ENCODE data around the gene KRT2.

DNA sequence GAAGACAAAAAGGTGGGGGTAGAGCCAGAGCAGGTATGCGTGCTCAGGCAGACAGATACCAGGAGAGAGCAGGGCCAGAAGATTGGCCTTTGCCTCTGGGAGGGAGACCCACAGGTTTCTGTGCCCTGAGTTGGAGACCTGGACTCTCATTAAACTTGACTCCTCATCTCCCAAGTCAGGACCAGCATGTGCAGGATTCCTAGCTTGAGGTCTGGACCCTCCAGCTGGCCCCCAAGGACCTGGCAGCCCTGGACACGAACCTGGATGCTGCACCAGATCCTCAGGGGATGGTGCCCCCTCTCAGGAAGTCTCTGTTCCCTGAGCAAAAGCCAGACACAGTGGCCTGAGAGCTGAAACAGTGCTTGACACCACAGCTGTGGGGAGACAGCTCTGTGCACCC is 23.2 kb downstream of the KRT2 start:
- TF ChIP-seq, protein P1, sequence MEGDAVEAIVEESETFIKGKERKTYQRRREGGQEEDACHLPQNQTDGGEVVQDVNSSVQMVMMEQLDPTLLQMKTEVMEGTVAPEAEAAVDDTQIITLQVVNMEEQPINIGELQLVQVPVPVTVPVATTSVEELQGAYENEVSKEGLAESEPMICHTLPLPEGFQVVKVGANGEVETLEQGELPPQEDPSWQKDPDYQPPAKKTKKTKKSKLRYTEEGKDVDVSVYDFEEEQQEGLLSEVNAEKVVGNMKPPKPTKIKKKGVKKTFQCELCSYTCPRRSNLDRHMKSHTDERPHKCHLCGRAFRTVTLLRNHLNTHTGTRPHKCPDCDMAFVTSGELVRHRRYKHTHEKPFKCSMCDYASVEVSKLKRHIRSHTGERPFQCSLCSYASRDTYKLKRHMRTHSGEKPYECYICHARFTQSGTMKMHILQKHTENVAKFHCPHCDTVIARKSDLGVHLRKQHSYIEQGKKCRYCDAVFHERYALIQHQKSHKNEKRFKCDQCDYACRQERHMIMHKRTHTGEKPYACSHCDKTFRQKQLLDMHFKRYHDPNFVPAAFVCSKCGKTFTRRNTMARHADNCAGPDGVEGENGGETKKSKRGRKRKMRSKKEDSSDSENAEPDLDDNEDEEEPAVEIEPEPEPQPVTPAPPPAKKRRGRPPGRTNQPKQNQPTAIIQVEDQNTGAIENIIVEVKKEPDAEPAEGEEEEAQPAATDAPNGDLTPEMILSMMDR (conservative IDR thresholded peaks at IDR 0.05): no peak
- no peak for TF ChIP-seq ZFX (IDR thresholded peaks at IDR 0.05)
